HG03139 (cell line): ENCODE measurements around the gene ZKSCAN4.

Experiments
- ATAC-seq: cut with Tn5 transposase; IDR thresholded peaks from one replicate; pipeline ENCODE4 v1.9.1; 2021; ENCODE audit not compliant: unreplicated experiment

ZKSCAN4 gene

DNA sequence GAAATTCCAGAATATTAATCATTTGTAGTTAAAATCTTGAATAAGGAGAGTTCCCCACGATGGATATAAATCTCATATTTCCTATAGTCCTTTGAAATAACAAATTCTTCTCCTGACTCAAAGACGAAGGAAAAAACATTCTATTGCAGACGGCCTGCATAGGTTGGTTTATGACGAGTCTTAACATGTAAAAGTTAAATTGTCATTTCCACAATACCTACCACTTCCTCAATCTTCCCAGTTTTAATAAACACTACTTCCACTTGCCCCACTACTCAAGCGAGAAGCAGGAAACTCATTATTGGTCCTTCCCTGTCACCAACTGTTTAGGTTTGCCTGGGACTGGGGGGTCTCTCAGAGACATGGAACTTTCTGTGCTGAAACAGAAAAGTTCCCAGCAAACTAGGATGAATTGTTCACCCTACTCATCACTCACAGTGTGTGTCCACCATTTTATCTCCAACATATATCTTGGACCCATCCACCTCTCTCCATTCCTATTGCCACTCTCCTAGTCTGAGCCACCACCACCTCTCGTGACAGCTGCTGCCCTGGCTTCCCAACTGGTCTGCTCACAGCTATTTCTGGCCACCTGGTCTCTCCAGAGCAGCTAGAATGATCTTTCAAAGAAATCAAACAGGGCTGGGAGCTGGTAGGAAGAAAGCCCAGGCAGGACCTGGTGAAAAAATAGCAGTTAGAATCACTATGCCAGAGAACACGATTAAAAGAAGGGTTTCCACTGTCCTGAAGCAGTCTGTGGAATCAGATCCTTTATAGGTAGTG, 42.1 kb downstream of the ZKSCAN4 start:
- no peak for ATAC-seq

DNA sequence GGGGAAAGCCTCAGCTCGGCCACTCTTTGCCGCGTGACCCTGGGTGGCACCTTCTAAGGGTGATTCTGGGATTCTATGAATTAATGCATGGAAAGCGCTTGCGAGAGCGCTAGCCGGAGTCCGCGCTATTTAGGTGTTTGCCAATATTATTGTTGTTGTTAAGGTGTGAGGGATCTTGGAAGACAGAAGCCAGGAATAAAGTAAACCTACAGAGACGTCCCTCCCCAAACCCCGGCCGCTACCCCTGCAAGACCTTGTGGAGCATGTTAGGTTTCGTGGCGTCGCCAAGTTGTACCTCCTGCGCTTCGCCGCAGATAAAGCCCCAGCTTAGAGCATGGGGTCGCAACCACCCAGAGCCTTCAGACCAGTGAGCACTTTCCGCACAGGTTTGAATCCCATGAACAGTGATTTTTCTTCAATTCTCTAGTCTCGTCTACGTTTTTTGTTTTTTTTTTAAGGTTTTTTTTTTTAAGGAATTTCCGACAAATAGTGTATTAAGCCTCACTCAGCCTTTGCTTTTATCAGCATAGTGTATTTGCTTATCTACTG, 43.9 kb downstream of the ZKSCAN4 start:
- no peak for ATAC-seq

DNA sequence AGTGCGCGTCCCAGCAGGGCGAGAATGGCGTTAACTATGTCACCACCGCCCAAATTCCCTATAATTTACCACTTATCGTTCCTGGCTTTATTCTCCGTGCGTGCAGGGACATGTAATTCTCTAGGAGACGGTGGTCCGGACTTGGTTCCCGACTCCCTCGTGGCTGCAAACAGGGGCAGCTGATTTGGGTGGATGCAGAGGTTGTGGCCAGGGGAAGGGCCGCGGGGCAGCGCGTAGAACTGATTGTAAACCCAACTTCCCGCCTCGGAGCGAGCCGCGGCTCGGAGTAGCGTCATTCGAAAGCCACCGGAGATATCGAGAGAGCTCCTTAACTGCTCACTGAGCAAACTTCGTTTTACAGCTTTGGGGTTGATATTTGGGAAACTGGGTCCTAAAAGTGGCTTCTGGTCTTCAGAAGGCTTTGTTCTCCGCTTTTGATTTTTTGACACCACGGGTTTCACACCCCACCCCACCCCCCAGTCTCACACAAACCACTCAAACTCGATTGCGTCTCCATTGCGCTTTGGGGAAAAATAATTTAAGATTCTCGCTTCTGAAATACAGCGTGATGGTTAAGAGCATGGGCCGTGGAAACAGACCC, 44.5 kb downstream of the ZKSCAN4 start:
- ATAC-seq: no peak

DNA sequence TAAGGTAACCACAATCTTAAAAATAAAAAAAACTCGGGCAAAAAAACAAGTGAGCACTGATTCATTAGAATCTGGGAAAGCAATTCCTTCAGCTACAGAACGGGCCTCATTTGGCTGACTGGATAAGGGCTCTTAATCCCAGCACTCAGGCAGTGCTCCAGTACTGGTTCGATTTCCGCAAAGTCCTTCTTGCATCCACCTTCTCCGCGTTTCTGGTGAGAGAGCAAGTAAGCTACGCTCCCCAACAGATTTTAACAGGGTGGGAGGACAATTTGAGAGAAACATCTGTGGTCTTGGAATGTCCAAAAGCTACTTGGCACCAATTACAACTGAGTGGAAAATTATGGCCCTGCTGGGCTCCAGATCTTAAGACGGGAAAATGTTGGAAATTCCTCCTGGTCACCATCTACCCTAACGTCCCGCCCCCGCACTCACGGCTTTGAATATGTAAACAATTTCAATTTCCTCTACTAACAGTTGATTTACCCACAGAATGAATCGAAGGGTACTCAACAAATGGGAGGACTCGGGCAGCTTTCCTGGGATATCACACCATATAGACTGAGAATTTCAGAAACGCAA, 45.0 kb downstream of the ZKSCAN4 start:
- ATAC-seq: no peak

DNA sequence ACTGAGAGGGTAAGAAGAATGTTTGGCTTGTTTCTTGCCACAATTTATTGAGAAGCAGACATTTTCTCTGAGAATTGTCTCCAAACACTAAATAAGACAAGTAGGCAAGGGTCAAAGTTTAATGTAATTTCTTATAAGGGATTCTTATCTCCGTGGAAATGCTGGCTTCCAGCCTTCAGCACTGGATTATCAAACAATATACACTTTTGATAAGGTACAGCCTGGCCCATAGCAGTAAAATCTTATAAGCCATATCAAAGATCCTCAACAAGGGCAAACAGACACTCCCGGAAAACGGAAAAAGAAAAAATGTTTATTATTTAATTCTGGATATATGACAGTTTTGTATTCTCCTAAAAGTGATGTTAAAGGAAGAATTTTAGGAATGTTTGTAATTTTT, 45.5 kb downstream of the ZKSCAN4 start:
- ATAC-seq: no peak

DNA sequence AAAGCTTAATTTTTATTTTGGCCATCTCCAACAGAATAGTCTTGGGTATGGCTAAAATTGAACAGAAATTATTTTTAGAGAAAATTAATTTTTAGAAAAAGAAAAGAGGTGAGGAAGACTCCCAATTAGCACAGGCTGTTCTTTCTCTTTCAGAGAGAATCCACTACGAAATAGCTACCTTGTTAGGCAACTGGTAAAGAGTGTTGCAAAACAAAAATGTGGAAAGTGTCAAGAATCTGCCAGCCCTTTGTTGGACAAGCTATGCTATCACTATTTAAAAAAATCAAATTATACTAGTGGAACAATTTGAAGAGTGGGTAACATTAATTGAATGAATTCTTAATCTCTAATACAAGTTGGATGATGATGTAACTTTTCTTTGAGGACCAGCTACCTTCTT, 46.2 kb downstream of the ZKSCAN4 start:
- ATAC-seq: no peak

DNA sequence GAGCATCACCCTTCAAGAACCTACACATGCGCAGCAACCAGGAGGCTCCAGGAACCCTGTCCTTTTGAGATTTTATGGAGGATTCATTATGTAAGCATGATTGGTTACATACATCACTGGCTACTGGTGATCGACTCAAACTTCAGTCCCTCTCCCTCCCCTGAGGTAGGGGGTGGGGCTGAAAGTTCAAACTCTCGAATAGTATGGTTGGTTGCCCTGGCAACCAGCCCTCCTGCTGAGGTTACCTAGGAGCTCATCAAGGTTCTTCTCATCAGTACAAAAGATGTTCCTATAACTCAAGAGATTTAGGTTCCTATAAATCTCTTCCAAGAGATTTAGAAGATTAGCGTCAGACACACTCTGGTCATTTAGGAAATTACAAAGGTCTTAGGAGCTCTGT, 48.9 kb downstream of the ZKSCAN4 start:
- ATAC-seq: no peak

DNA sequence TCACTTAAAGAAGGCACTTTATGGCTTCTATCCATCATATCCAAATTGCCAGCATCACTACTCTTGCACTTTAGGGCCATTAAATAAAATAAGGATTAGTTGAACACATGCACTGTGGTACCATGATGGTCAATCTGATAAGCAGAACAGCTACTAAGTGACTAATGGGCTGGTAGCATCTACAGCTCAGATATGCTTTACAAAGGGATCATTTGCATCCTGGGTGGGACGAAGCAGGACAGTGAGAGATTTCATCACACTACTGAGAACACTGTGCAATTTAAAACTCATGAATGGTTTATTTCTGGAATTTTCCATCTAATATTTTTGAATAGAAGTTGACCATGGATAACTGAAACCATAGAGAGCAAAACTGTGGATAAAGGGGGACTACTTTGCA, 52.0 kb downstream of the ZKSCAN4 start:
- ATAC-seq: no peak
